ENCODE data around the gene RESF1. TPM values are rescaled to one million over a fixed set of nuclear protein-coding genes. Genes with fewer than 3 reads are reported as not detected.

RESF1 gene
- total and polyA plus RNA-seq, 2 of the 13 experiments (the other 11 are each of a cell fraction or from before 2014, with no cell fraction given), result 7.9 to 16.8 TPM

DNA sequence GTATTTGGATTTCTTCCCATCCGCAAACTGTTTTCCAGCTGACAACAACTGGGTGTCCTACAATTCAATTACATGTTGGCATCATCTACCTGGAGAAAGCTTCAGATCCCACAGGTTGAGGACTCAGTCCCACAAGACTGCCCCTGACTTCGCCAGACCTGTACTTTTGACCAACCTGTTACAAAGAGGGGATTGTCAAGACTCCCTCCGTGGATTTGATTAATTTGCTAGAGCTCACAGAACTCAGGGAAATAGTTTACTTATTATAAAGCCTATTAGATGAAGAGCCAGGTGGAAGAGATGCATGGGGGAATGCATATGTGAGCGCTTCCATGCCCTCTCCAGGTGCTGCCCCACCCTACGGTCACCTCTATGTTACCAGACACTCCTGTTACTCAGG is 14.6 kb downstream of the RESF1 start:
- Histone ChIP-seq H3K4me2 (ENCODE audit: low read depth, low read length) (no peak overlapping the region), H3K9ac (ENCODE audit: insufficient read depth, low read depth, low read length) (no peak overlapping the region), H2AFZ (ENCODE audit: low read length) (no peak overlapping the region), H3K9me3 (ENCODE audit: low read length) (peaks cover 16% of the 10 kb centered on the region), H3K4me3 (replicated peaks in 1 of 3; ENCODE audit: insufficient read depth in 1 of 3, low read depth in 2 of 3, low read length in 3 of 3) (no peak overlapping the region), H3K27me3 (ENCODE audit: control insufficient read depth in 1 of 2, insufficient read depth in 2 of 2, low read length in 2 of 2) (no peaks in the 10 kb centered on the region), H3K36me3 (replicated peaks in 1 of 2; ENCODE audit: control insufficient read depth in 1 of 2, insufficient read depth in 2 of 2, low read length in 2 of 2) (peaks cover 5 to 28% of the 10 kb centered on the region in 2 experiments; a peak in 4 of 5 replicates), H4K20me1 (ENCODE audit: insufficient read depth, low read length) (no peaks in the 10 kb centered on the region), H3K79me2 (ENCODE audit: insufficient read depth, low read length) (peaks cover 9% of the 10 kb centered on the region), H3K27ac (ENCODE audit: extremely low read length, insufficient read depth, low read length) (no peak overlapping the region), H3K4me1 (ENCODE audit: insufficient read depth, low read length) (no peaks in the 10 kb centered on the region)
- no peak for TF ChIP-seq TGIF2 (CRISPR knock-in tag; IDR thresholded peaks at IDR 0.05)
- no peak for TF ChIP-seq CC2D1A (CRISPR knock-in tag; IDR thresholded peaks at IDR 0.05)
- TF ChIP-seq, protein P1, sequence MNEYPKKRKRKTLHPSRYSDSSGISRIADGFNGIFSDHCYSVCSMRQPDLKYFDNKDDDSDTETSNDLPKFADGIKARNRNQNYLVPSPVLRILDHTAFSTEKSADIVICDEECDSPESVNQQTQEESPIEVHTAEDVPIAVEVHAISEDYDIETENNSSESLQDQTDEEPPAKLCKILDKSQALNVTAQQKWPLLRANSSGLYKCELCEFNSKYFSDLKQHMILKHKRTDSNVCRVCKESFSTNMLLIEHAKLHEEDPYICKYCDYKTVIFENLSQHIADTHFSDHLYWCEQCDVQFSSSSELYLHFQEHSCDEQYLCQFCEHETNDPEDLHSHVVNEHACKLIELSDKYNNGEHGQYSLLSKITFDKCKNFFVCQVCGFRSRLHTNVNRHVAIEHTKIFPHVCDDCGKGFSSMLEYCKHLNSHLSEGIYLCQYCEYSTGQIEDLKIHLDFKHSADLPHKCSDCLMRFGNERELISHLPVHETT (CRISPR knock-in tag; conservative IDR thresholded peaks at IDR 0.05), result no peak
- no peak for TF ChIP-seq ZIK1 (CRISPR knock-in tag; IDR thresholded peaks at IDR 0.05; ENCODE audit: borderline replicate concordance, low read depth)
- TF ChIP-seq, protein P2, sequence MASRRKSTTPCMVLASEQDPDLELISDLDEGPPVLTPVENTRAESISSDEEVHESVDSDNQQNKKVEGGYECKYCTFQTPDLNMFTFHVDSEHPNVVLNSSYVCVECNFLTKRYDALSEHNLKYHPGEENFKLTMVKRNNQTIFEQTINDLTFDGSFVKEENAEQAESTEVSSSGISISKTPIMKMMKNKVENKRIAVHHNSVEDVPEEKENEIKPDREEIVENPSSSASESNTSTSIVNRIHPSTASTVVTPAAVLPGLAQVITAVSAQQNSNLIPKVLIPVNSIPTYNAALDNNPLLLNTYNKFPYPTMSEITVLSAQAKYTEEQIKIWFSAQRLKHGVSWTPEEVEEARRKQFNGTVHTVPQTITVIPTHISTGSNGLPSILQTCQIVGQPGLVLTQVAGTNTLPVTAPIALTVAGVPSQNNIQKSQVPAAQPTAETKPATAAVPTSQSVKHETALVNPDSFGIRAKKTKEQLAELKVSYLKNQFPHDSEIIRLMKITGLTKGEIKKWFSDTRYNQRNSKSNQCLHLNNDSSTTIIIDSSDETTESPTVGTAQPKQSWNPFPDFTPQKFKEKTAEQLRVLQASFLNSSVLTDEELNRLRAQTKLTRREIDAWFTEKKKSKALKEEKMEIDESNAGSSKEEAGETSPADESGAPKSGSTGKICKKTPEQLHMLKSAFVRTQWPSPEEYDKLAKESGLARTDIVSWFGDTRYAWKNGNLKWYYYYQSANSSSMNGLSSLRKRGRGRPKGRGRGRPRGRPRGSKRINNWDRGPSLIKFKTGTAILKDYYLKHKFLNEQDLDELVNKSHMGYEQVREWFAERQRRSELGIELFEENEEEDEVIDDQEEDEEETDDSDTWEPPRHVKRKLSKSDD (CRISPR knock-in tag; IDR thresholded peaks at IDR 0.05; ENCODE audit: low read depth), result no peak
- no peak for TF ChIP-seq PAX8 (CRISPR knock-in tag; IDR thresholded peaks at IDR 0.05; ENCODE audit: borderline replicate concordance)
- no peak for TF ChIP-seq MAFF (IDR thresholded peaks at IDR 0.05; ENCODE audit: low read depth, low read length)
- no peak for FAIRE-seq
- no peak for DNase-seq (ENCODE audit: low spot score)
- intact Hi-C loops (cut with micrococcal nuclease; ENCODE audit: unreplicated experiment) (no loop called here), in situ Hi-C loops (cut with HindIII; ENCODE audit: extremely low pct_ligation_motif_present, low pct_unique_long_range_greater_than_20kb) (no loop called here)
- 94% methylated on average over 5 of the region's 5 CpGs for WGBS (ENCODE audit: low lambda C conversion rate)
- BruUV-seq (replicated peaks), result no TSS peak
- ATAC-seq, result no peak
- ChIA-PET CTCF (ENCODE audit: low intra/inter-chr PET ratio, low total read pairs) (no interaction called here), POLR2A (no interaction called here)
